Heart left ventricle (tissue), 16 donors: ENCODE measurements around the gene SLC35F3. TPM values are rescaled to one million over a fixed set of nuclear protein-coding genes. Genes with fewer than 3 reads are reported as not detected.

ENCODE experiments used
- ATAC-seq, 4 donors: fragments of 200-7000 bp; cut with Tn5 transposase; one replicate each; pipeline ENCODE4 v1.9.1; 2020 to 2022; ENCODE audit warnings: moderate library complexity in 4 of 4, mild to moderate bottlenecking in 3 of 4, moderate number of reproducible peaks in 1 of 4
- DNase-seq, 5 donors: peaks; one replicate each; pipeline ENCODE4 v3.0.0-alpha.2; 2020
- H3K27ac ChIP-seq, 12 donors: fragments of 200-600 bp; sonication (generic) in 4 of 12; one replicate each; pipeline versions ENCODE4 v1.5.0 to v1.8.0; 2016 to 2022; ENCODE audit warnings: mild to moderate bottlenecking in 2 of 12
- H3K27me3 ChIP-seq, 9 donors: fragments of 200-600 bp; sonication (generic) in 2 of 9; one replicate each; pipeline versions ENCODE4 v1.5.1 to v1.8.0; 2016 to 2022; ENCODE audit warnings: mild to moderate bottlenecking in 3 of 9
- H3K36me3 ChIP-seq, 9 donors: fragments of 200-600 bp; sonication (generic) in 2 of 9; one replicate each; pipeline versions ENCODE4 v1.5.0 to v1.8.0; 2018 to 2022; ENCODE audit warnings: mild to moderate bottlenecking in 2 of 9
- H3K4me1 ChIP-seq, 12 donors: fragments of 200-600 bp; sonication (generic) in 4 of 12; one replicate each; pipeline versions ENCODE4 v1.5.0 to v1.8.0; 2016 to 2022; ENCODE audit warnings: mild to moderate bottlenecking in 3 of 12
- H3K4me3 ChIP-seq, 12 donors: fragments of 200-600 bp; sonication (generic) in 4 of 12; one replicate each; pipeline versions ENCODE4 v1.5.0 to v1.8.0; 2017 to 2022; ENCODE audit warnings: mild to moderate bottlenecking in 9 of 12, moderate library complexity in 4 of 12
- H3K9me3 ChIP-seq, 12 donors: fragments of 200-600 bp; sonication (generic) in 4 of 12; one replicate each; pipeline versions ENCODE4 v1.5.0 to v1.8.0; 2016 to 2022; ENCODE audit warnings: mild to moderate bottlenecking in 1 of 12
- CTCF ChIP-seq, 12 donors: fragments of 200-600 bp; sonication (generic) in 4 of 12; IDR thresholded peaks; one replicate each; pipeline versions ENCODE4 v1.5.0 to v1.8.0; 2018 to 2022; ENCODE audit warnings: antibody characterized with exemption in 12 of 12, mild to moderate bottlenecking in 5 of 12
- POLR2A ChIP-seq, 2 donors: fragments of 450-650 bp; IDR thresholded peaks; one replicate each; pipeline ENCODE4 v1.6.1; 2017; ENCODE audit warnings: antibody characterized with exemption in 2 of 2, mild to moderate bottlenecking in 2 of 2, moderate library complexity in 2 of 2
- WGBS, 4 donors: extraction: QIAGEN DNeasy Blood & Tissue Kit in 2 of 4; methylation state at CpG; one replicate each; pipeline versions ENCODE4 v1.1.5 to v1.1.7; 2013 to 2018; 5-methylcytosine and 5-hydroxymethylcytosine counted together
- intact Hi-C, 10 donors: fragments of 100-400 bp; cut with DNase I; formaldehyde crosslinking; loops; one replicate each; pipeline versions ENCODE4 v1.11.1 to v1.14.2; 2022
- polyA plus RNA-seq, 2 donors: library from polyadenylated mRNA; stranded (reverse); fragments of 200-250 nt; gene quantifications; one replicate each; pipeline ENCODE4 v1.2.3, GENCODE V29; 2013
- total RNA-seq, 9 donors: library from RNA; depleted of rRNA in 2 of 9; stranded (reverse); fragments of >200 nt in 2 of 9; fragmentation: NEBNext Ultra II Directional in 3 of 9; extraction: Animal tissue kit (Norgen Biotek cat#: 25700) in 3 of 9; gene quantifications; one replicate each; pipeline versions ENCODE4 v1.1.0 to v1.2.4, GENCODE V29; 2016 to 2023
- donor health status: ischemic (EF 13 %, LVEDD 7.1; RV severe dilation, severe dysfunction).
- donor health status: healthy with polysubstance abuse.
- donor health status: DM: no; HTN: yes; CAD: no.
- donor health status: DM: no; HTN: no; CAD: no.
- donor health status: ischemic (EF 25% LVEDD 6.9; RV normal size, moderate dysfunction).
- donor health status: ischemic (EF 25% LVEDD 5.7; RV mildly dilated, moderate dysfunction).
- donor health status: healthy.
- donor health status: DM: yes; HTN: yes; CAD: no.
- donor health status: ischemic (EF 35%, LVEDD 5.7; RV mildly dilated, moderate dysfunction).
- donor health status: nonischemic (EF 11% LVEDD 7.7; RV severe dilation, severe dysfunction).
- donor health status: DM: yes; HTN: yes; CAD: no.
- donor health status: PGD.
- donor health status: ischemic (EF 29% LVEDD 5.4; RV normal size, mild dysfunction).
- donor health status: nonischemic (EF 23%, LVEDD 6.1; RV moderate dilation, normal function).

Gene SLC35F3
- total and polyA plus RNA-seq, 11 donors, result 0.03 to 0.11 (median 0.11) TPM; not detected in 8

DNA sequence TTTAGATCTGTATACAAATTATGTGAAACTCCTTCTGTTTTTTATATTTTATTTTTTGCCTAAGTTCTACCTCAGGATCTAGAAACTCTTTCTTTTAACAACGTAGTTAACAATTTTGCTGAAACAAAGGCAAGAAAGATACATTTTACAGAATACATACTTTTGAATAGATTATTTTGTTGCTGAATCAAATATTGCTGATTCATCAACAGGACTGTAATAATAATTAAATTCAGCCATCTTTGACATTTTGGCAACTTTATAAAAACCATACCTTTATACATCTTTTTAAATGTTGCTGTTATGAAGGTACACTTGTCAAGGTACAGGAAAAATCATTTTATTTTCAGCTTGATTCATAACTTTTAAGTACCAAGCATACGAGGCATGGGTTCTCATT is 458.1 kb downstream of the SLC35F3 start:
- no peak for DNase-seq
- no peak overlapping the region for H3K4me3 ChIP-seq
- H3K9me3 ChIP-seq, result no peaks in the 10 kb centered on the region
- H3K27ac ChIP-seq, result no peak overlapping the region
- peaks cover 0 to 11% (median 0%) of the 10 kb centered on the region in 9 donors for H3K27me3 ChIP-seq
- intact Hi-C loops, result no loop called here
- H3K4me1 ChIP-seq, result no peaks in the 10 kb centered on the region
- ATAC-seq, result no peak
- no peaks in the 10 kb centered on the region for H3K36me3 ChIP-seq
- 70 to 84% (median 83%) methylated on average over 2 of the region's 2 CpGs for WGBS, 4 donors
- TF ChIP-seq POLR2A (IDR thresholded peaks at IDR 0.05), result no peak
- TF ChIP-seq CTCF (IDR thresholded peaks at IDR 0.05), result no peak

GRCh38 chr1:234368320-234369032 is 464.0 kb downstream of the SLC35F3 start:
- no peaks in the 10 kb centered on the region for H3K9me3 ChIP-seq
- 73 to 77% (median 75%) methylated on average over 12 of the region's 12 CpGs for WGBS, 4 donors
- intact Hi-C loops, result no loop called here
- H3K27ac ChIP-seq, result no peak overlapping the region
- no peak overlapping the region for H3K4me3 ChIP-seq
- peaks cover 0 to 11% (median 6%) of the 10 kb centered on the region in 12 donors for H3K4me1 ChIP-seq
- no peaks in the 10 kb centered on the region for H3K27me3 ChIP-seq
- ATAC-seq (no peak), DNase-seq (no peak)
- no peaks in the 10 kb centered on the region for H3K36me3 ChIP-seq
- TF ChIP-seq POLR2A (IDR thresholded peaks at IDR 0.05) (no peak), CTCF (IDR thresholded peaks at IDR 0.05) (no peak)

DNA sequence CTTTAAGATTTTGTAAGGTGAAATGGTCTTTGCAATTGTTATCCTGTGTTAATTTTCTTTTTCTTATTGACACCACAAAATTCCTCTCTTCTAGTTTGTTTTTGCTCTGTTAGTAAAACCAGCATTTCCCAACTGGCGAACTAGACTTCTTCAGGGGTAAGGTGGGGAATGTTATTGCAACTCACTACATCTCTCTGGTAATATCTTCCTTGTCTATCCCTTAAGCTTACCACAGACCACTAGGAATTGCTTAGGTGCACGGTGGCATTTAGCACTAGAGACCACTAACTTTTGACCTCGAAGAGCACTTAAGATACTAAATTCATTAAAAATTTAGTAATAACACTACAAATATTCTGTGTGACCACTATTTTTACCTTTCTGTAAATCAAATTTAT is 464.6 kb downstream of the SLC35F3 start:
- DNase-seq (no peak), ATAC-seq (no peak)
- H3K4me1 ChIP-seq, result peaks cover 0 to 11% (median 7%) of the 10 kb centered on the region in 12 donors
- H3K27ac ChIP-seq, result no peak overlapping the region
- H3K9me3 ChIP-seq, result no peaks in the 10 kb centered on the region
- 80 to 86% (median 85%) methylated on average over 3 of the region's 3 CpGs for WGBS, 4 donors
- TF ChIP-seq CTCF (IDR thresholded peaks at IDR 0.05) (no peak), POLR2A (IDR thresholded peaks at IDR 0.05) (no peak)
- no peaks in the 10 kb centered on the region for H3K36me3 ChIP-seq
- intact Hi-C loops, result no loop called here
- no peak overlapping the region for H3K4me3 ChIP-seq
- H3K27me3 ChIP-seq, result no peaks in the 10 kb centered on the region

- Histone ChIP-seq H3K27me3 (no peaks in the 10 kb centered on the region), H3K27ac (no peak overlapping the region), H3K9me3 (no peaks in the 10 kb centered on the region), H3K36me3 (no peaks in the 10 kb centered on the region), H3K4me3 (no peak overlapping the region), H3K4me1 (peaks cover 3 to 18% (median 14%) of the 10 kb centered on the region in 12 donors)
- no peak for DNase-seq
- TF ChIP-seq CTCF (IDR thresholded peaks at IDR 0.05) (no peak), POLR2A (IDR thresholded peaks at IDR 0.05) (no peak)
- intact Hi-C loops, result no loop called here
- no peak for ATAC-seq
- WGBS, 4 donors, result 75 to 90% (median 87%) methylated on average over 1 of the region's 1 CpG
Measured at GRCh38 chr1:234369784-234370183, 465.3 kb downstream of the SLC35F3 start.
